Neuronal stem cell (in vitro differentiated cells): ENCODE data around the gene GLRB.

Source experiments
- DNase-seq: peaks from one replicate; pipeline ENCODE4 v3.0.0-alpha.2; 2013; ENCODE audit warnings: low spot score
- H2AFZ ChIP-seq: one replicate; pipeline ENCODE4 v1.6.1; 2013; ENCODE audit warnings: mild to moderate bottlenecking, low read length, inconsistent platforms
- H2AK5ac ChIP-seq: 2 replicates; pipeline ENCODE4 v1.6.1; 2013; ENCODE audit warnings: low read depth, mild to moderate bottlenecking, inconsistent platforms, low read length, moderate library complexity, mixed read lengths
- H2BK120ac ChIP-seq: 2 replicates; pipeline ENCODE4 v1.6.1; 2013; ENCODE audit warnings: low read depth, mild to moderate bottlenecking, inconsistent platforms, low read length, moderate library complexity, mixed read lengths
- H2BK12ac ChIP-seq: one replicate; pipeline ENCODE4 v1.6.1; 2013; ENCODE audit warnings: low read length, inconsistent platforms
- H2BK15ac ChIP-seq: 2 replicates; pipeline ENCODE4 v1.6.1; 2013; ENCODE audit warnings: mild to moderate bottlenecking, low read length, inconsistent platforms, mixed read lengths
- H2BK5ac ChIP-seq: one replicate; pipeline ENCODE4 v1.6.1; 2013; ENCODE audit warnings: inconsistent platforms, mild to moderate bottlenecking, low read length, moderate library complexity
- H3K14ac ChIP-seq: one replicate; pipeline ENCODE4 v1.6.1; 2013; ENCODE audit warnings: low read length, inconsistent platforms
- H3K18ac ChIP-seq: 2 replicates; pipeline ENCODE4 v1.6.1; 2013; ENCODE audit warnings: low read length, inconsistent platforms
- H3K23ac ChIP-seq: 2 replicates; pipeline ENCODE4 v1.6.1; 2013; ENCODE audit warnings: low read depth, mild to moderate bottlenecking, mixed read lengths, low read length, inconsistent platforms; ENCODE audit not compliant: poor library complexity
- H3K27ac ChIP-seq: replicated peaks from 3 replicates; pipeline ENCODE4 v1.5.1; 2013; ENCODE audit warnings: low read length, inconsistent platforms
- H3K27me3 ChIP-seq, 3 experiments: 2 replicates each; pipeline ENCODE4 v1.6.1; 2013; ENCODE audit warnings: low read length in 3 of 3, mild to moderate bottlenecking in 2 of 3, inconsistent platforms in 1 of 3, low read depth in 1 of 3, mixed read lengths in 1 of 3, moderate library complexity in 1 of 3; ENCODE audit not compliant: control insufficient read depth in 3 of 3, insufficient read depth in 3 of 3
- H3K36me3 ChIP-seq, 2 donors: replicated peaks in 1 of 2; 2 replicates each; pipeline ENCODE4 v1.6.1; 2013; ENCODE audit warnings: low read length in 2 of 2; ENCODE audit not compliant: control insufficient read depth in 2 of 2, insufficient read depth in 2 of 2
- H3K4ac ChIP-seq: 2 replicates; pipeline ENCODE4 v1.6.1; 2013; ENCODE audit warnings: inconsistent platforms, mild to moderate bottlenecking, low read length, moderate library complexity
- H3K4me1 ChIP-seq, 2 donors: 1 replicate in 1 of 2; 2 replicates in 1 of 2; pipeline ENCODE4 v1.6.1; 2013; ENCODE audit warnings: low read length in 2 of 2, low read depth in 1 of 2; ENCODE audit not compliant: control insufficient read depth in 2 of 2, insufficient read depth in 1 of 2
- H3K4me2 ChIP-seq: one replicate; pipeline ENCODE4 v1.6.1; 2013; ENCODE audit warnings: mild to moderate bottlenecking, low read length, inconsistent platforms; ENCODE audit not compliant: insufficient read depth, poor library complexity, severe bottlenecking
- H3K4me3 ChIP-seq, 2 donors: 2 replicates each; pipeline ENCODE4 v1.5.1; 2013; ENCODE audit warnings: low read length in 2 of 2, mild to moderate bottlenecking in 2 of 2, inconsistent platforms in 1 of 2, moderate library complexity in 1 of 2
- H3K79me1 ChIP-seq: one replicate; pipeline ENCODE4 v1.6.1; 2013; ENCODE audit warnings: low read depth, mild to moderate bottlenecking, inconsistent platforms, low read length, moderate library complexity
- H3K9ac ChIP-seq: one replicate; pipeline ENCODE4 v1.6.1; 2013; ENCODE audit warnings: mild to moderate bottlenecking, low read depth, low read length, inconsistent platforms; ENCODE audit not compliant: poor library complexity
- H3K9me3 ChIP-seq, 2 donors: replicated peaks in 1 of 2; 2 replicates each; pipeline versions ENCODE3 to v1.6.1; 2013; ENCODE audit warnings: low read length in 2 of 2, mild to moderate bottlenecking in 2 of 2, inconsistent platforms in 1 of 2, low read depth in 1 of 2, mixed read lengths in 1 of 2, moderate library complexity in 1 of 2; ENCODE audit not compliant: control insufficient read depth in 2 of 2, insufficient read depth in 1 of 2
- H4K8ac ChIP-seq: one replicate; pipeline ENCODE4 v1.6.1; 2013; ENCODE audit warnings: low read depth, mild to moderate bottlenecking, inconsistent platforms, low read length, moderate library complexity
- H4K91ac ChIP-seq: one replicate; pipeline ENCODE4 v1.6.1; 2013; ENCODE audit warnings: low read length, low read depth, mild to moderate bottlenecking, inconsistent platforms; ENCODE audit not compliant: poor library complexity
- WGBS, 2 donors: extraction: QIAGEN DNeasy Blood & Tissue Kit; methylation state at CpG; one replicate each; pipeline ENCODE4 v1.1.7; 2013; ENCODE audit warnings: missing lambda C conversion rate in 2 of 2, mixed read lengths in 1 of 2; ENCODE audit not compliant: insufficient read length in 2 of 2, insufficient replicate concordance in 1 of 2; ENCODE audit errors: extremely low coverage in 2 of 2; 5-methylcytosine and 5-hydroxymethylcytosine counted together

The GLRB gene

GRCh38 chr4:157076578-157076947 is 613 bp downstream of the GLRB start:
- Histone ChIP-seq H3K14ac (no peak overlapping the region), H2BK5ac (no peak overlapping the region), H3K4me3 (peak overlapping the region; percentile 58 to 95), H3K4me1 (peaks cover 0 to 1% of the 10 kb centered on the region in 2 donors), H3K27ac (no peak overlapping the region), H4K91ac (no peak overlapping the region), H2BK12ac (no peak overlapping the region), H3K4ac (no peak overlapping the region), H2AFZ (peak overlapping the region; percentile 100), H3K9me3 (no peaks in the 10 kb centered on the region), H3K4me2 (peak overlapping the region; percentile 79), H3K27me3 (peaks cover 0 to 49% (median 0%) of the 10 kb centered on the region in 3 experiments), H2BK15ac (no peak overlapping the region), H2AK5ac (no peak overlapping the region), H3K79me1 (no peaks in the 10 kb centered on the region), H4K8ac (no peak overlapping the region), H3K23ac (no peak overlapping the region), H3K36me3 (no peaks in the 10 kb centered on the region), H3K18ac (peak overlapping the region; percentile 87), H3K9ac (no peak overlapping the region), H2BK120ac (no peak overlapping the region)
- no CpG with 5 or more reads among the region's 8 CpGs for WGBS, 2 donors
- DNase-seq: no peak

DNA sequence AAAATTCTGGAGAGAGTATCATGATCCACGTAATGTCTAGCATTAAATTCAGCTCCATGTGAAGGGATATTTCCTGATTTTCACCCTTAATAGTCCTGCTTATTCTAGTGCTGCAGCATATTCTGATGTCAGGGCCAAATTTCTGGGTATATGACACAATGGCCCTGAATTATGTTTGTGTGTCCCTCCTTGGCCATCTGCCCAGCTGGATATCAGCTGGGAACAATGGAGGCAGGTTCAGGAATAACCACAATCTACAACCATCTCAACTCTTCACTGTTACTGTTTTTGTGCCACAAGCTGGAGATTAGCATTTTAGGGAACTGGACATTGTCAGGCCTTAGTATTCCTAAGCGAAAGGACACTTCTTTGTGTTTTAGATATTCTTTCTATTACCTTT is 3.5 kb downstream of the GLRB start:
- Histone ChIP-seq H3K4me1 (peaks cover 0 to 1% of the 10 kb centered on the region in 2 donors), H2BK12ac (no peak overlapping the region), H3K18ac (no peak overlapping the region), H3K9ac (no peak overlapping the region), H3K14ac (no peak overlapping the region), H3K79me1 (no peaks in the 10 kb centered on the region), H3K4me2 (no peak overlapping the region), H3K9me3 (no peaks in the 10 kb centered on the region), H3K27me3 (peaks cover 0 to 31% (median 0%) of the 10 kb centered on the region in 3 experiments), H2BK120ac (no peak overlapping the region), H3K36me3 (no peaks in the 10 kb centered on the region), H2BK5ac (no peak overlapping the region), H2AFZ (no peak overlapping the region), H4K91ac (no peak overlapping the region), H3K27ac (no peak overlapping the region), H2AK5ac (no peak overlapping the region), H2BK15ac (no peak overlapping the region), H3K23ac (no peak overlapping the region), H3K4ac (no peak overlapping the region), H4K8ac (no peak overlapping the region), H3K4me3 (no peak overlapping the region)
- WGBS, 2 donors: no CpG with 5 or more reads among the region's 2 CpGs
- DNase-seq: no peak

DNA sequence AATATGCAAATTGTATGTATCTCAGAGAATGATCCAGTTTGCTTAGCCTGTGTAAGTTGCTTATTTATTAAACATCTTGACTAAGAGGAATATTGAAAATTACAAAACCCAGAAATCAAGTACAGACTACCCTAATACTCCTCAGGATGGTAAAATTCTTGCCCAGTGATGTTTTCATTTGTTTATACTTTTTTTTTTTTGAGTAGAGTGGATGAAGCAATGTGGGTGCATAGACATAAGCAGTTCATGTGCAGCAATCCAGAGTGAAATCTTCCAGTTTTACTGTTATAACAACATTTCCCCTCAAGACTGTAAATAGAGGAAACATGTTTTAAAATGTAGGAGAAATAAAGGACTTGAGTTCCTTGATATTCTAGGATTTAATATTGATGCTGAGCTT is 4.7 kb downstream of the GLRB start:
- H3K4me2 ChIP-seq: no peak overlapping the region
- H3K14ac ChIP-seq: no peak overlapping the region
- peaks cover 0 to under 1% of the 10 kb centered on the region in 2 donors for H3K4me1 ChIP-seq
- no peak overlapping the region for H3K9ac ChIP-seq
- H2BK120ac ChIP-seq: no peak overlapping the region
- H2AK5ac ChIP-seq: no peak overlapping the region
- no peak overlapping the region for H3K4ac ChIP-seq
- no peaks in the 10 kb centered on the region for H3K9me3 ChIP-seq
- no peak overlapping the region for H3K27ac ChIP-seq
- no peak overlapping the region for H3K23ac ChIP-seq
- H3K18ac ChIP-seq: no peak overlapping the region
- no peak overlapping the region for H2BK12ac ChIP-seq
- H2AFZ ChIP-seq: no peak overlapping the region
- no peak overlapping the region for H2BK15ac ChIP-seq
- no peaks in the 10 kb centered on the region for H3K36me3 ChIP-seq
- no peak overlapping the region for H4K91ac ChIP-seq
- H3K79me1 ChIP-seq: no peaks in the 10 kb centered on the region
- DNase-seq: no peak
- no peak overlapping the region for H3K4me3 ChIP-seq
- H4K8ac ChIP-seq: no peak overlapping the region
- H2BK5ac ChIP-seq: no peak overlapping the region
- H3K27me3 ChIP-seq: peaks cover 0 to 19% (median 0%) of the 10 kb centered on the region in 3 experiments

GRCh38 chr4:157095716-157096115 is 19.8 kb downstream of the GLRB start:
- Histone ChIP-seq H3K9me3 (no peaks in the 10 kb centered on the region), H3K79me1 (no peaks in the 10 kb centered on the region), H4K8ac (no peak overlapping the region), H3K14ac (no peak overlapping the region), H3K9ac (no peak overlapping the region), H3K4me1 (no peaks in the 10 kb centered on the region), H4K91ac (no peak overlapping the region), H3K23ac (no peak overlapping the region), H3K27ac (no peak overlapping the region), H3K4me3 (no peak overlapping the region), H2BK15ac (no peak overlapping the region), H2AFZ (no peak overlapping the region), H3K4me2 (no peak overlapping the region), H3K27me3 (no peaks in the 10 kb centered on the region), H2BK120ac (no peak overlapping the region), H3K4ac (no peak overlapping the region), H2AK5ac (no peak overlapping the region), H2BK5ac (no peak overlapping the region), H2BK12ac (no peak overlapping the region), H3K18ac (no peak overlapping the region), H3K36me3 (no peaks in the 10 kb centered on the region)
- no CpG with 5 or more reads among the region's 2 CpGs for WGBS, 2 donors
- no peak for DNase-seq
